ENCODE data around the gene PSMB5.

DNA sequence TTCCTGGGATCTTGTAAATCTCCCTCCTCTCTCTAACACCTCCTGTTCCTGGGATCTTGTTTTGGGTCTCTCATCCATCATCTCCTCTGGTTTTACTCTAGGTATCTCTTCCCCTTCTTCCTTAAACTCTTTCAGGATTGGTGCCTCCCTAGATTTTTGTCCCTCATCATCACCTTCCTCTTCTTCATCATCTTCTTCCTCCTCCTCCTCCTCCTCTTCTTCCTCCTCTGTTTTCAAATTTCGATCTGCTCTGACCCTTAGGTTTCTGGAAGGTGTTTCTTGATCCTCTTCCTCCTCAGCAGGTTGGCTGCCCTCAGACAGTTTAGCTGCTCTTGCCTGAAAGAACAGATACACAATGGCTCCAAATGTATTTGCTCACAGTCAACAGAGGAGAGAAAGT is 45.8 kb upstream of the PSMB5 start:
- TF ChIP-seq POLR2AphosphoS5 (IDR thresholded peaks at IDR 0.05; ENCODE audit: low read depth, low read length): no peak
- TF ChIP-seq POLR2A (IDR thresholded peaks at IDR 0.05; ENCODE audit: low read depth, low read length): no peak
- no peak for TF ChIP-seq POU2F2 (IDR thresholded peaks at IDR 0.05; ENCODE audit: low read depth, low read length)
- no peak for TF ChIP-seq TAF1 (IDR thresholded peaks at IDR 0.05; ENCODE audit: low read depth, low read length)
- no peak for TF ChIP-seq PAX5 (IDR thresholded peaks at IDR 0.05; ENCODE audit: insufficient read depth, low read length, severe bottlenecking)
- TF ChIP-seq SPI1 (IDR thresholded peaks at IDR 0.05; ENCODE audit: low read depth, low read length): no peak
